ENCODE measurements around the gene FMNL2.

The FMNL2 gene

GRCh38 chr2:152506843-152507242 is 171.9 kb downstream of the FMNL2 start:
- Histone ChIP-seq H3K27ac (no peak overlapping the region), H3K4me3 (no peak overlapping the region)
- TF ChIP-seq CTCF (IDR thresholded peaks at IDR 0.05), result no peak
- no peak for DNase-seq (ENCODE audit: low spot score)

GRCh38 chr2:152507907-152508306 is 172.9 kb downstream of the FMNL2 start:
- Histone ChIP-seq H3K27ac (no peak overlapping the region), H3K4me3 (no peak overlapping the region)
- no peak for DNase-seq (ENCODE audit: low spot score)
- TF ChIP-seq CTCF (IDR thresholded peaks at IDR 0.05), result no peak

- Histone ChIP-seq H3K27ac (no peak overlapping the region), H3K4me3 (no peak overlapping the region)
- DNase-seq (ENCODE audit: low spot score), result no peak
- no peak for TF ChIP-seq CTCF (IDR thresholded peaks at IDR 0.05)
These were observed 173.5 kb downstream of the FMNL2 start for GRCh38 chr2:152508446-152508845.

GRCh38 chr2:152509772-152510491 is 175.0 kb downstream of the FMNL2 start:
- H3K27ac ChIP-seq, result no peak overlapping the region
- DNase-seq (ENCODE audit: low spot score), result no peak
- H3K4me3 ChIP-seq, result no peak overlapping the region
- TF ChIP-seq CTCF (IDR thresholded peaks at IDR 0.05), result no peak

- TF ChIP-seq CTCF (IDR thresholded peaks at IDR 0.05), result no peak
- no peak for DNase-seq (ENCODE audit: low spot score)
- H3K27ac ChIP-seq, result no peak overlapping the region
These were observed 175.6 kb downstream of the FMNL2 start for GRCh38 chr2:152510621-152511020.

GRCh38 chr2:152511981-152512380 is 177.0 kb downstream of the FMNL2 start:
- no peak for DNase-seq (ENCODE audit: low spot score)
- no peak overlapping the region for H3K27ac ChIP-seq
- H3K4me3 ChIP-seq, result no peak overlapping the region
- TF ChIP-seq CTCF (IDR thresholded peaks at IDR 0.05), result no peak

More at GRCh38 chr2:152510621-152511020, 175.6 kb downstream of the FMNL2 start:
- no peak overlapping the region for H3K4me3 ChIP-seq

- Histone ChIP-seq H3K4me3 (no peak overlapping the region), H3K27ac (no peak overlapping the region)
- no peak for TF ChIP-seq CTCF (IDR thresholded peaks at IDR 0.05)
- no peak for DNase-seq (ENCODE audit: low spot score)
These were observed 178.1 kb downstream of the FMNL2 start for GRCh38 chr2:152513029-152513428.
